Uterus (tissue), 2 donors: ENCODE data around the gene NAV2.

Experiments
- POLR2A ChIP-seq, 2 donors: fragments of 450-650 bp; IDR thresholded peaks; one replicate each; pipeline ENCODE4 v1.6.1; 2016; ENCODE audit warnings: antibody characterized with exemption in 2 of 2, mild to moderate bottlenecking in 1 of 2, moderate library complexity in 1 of 2
- TF ChIP-seq, protein P1 (sequence below), 4 experiments: fragments of 200-600 bp in 2 of 4; fragments of 450-650 bp in 2 of 4; sonication (generic) in 2 of 4; IDR thresholded peaks; one replicate each; pipeline ENCODE4 v1.5.1; 2016 to 2019; ENCODE audit warnings: antibody characterized with exemption in 4 of 4, mild to moderate bottlenecking in 2 of 4, moderate library complexity in 1 of 4

DNA sequence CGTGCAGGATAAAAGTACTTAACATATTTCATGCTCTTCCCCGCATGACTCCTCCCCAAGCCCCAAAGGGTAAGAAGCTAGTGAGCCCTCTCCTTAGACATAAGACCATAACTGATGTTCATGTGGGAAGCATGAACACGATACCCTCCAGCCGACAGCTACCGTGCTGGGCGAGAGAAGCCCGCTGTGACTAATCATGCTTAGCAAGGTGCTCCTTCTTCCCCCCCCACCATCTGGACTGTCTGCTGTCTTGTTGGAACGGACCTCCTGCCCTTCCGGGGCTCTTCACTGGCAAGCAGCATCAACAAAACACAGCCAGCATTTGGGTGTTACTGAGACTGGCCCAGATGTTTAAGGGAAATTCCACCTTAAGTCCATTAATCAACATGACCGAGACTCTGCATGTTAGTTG lies 247.0 kb downstream of the NAV2 start:
- TF ChIP-seq, protein P1, sequence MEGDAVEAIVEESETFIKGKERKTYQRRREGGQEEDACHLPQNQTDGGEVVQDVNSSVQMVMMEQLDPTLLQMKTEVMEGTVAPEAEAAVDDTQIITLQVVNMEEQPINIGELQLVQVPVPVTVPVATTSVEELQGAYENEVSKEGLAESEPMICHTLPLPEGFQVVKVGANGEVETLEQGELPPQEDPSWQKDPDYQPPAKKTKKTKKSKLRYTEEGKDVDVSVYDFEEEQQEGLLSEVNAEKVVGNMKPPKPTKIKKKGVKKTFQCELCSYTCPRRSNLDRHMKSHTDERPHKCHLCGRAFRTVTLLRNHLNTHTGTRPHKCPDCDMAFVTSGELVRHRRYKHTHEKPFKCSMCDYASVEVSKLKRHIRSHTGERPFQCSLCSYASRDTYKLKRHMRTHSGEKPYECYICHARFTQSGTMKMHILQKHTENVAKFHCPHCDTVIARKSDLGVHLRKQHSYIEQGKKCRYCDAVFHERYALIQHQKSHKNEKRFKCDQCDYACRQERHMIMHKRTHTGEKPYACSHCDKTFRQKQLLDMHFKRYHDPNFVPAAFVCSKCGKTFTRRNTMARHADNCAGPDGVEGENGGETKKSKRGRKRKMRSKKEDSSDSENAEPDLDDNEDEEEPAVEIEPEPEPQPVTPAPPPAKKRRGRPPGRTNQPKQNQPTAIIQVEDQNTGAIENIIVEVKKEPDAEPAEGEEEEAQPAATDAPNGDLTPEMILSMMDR (IDR thresholded peaks at IDR 0.05), result no peak
- no peak for TF ChIP-seq POLR2A (IDR thresholded peaks at IDR 0.05)
